Tibial artery (tissue), 4 donors: ENCODE data around the gene IL17RA.

Experiments used
- DNase-seq, 2 donors: peaks; one replicate each; pipeline ENCODE4 v3.0.0-alpha.2; 2019
- H3K27ac ChIP-seq, 2 donors: fragments of 200-600 bp; sonication (generic) in 1 of 2; 1 replicate in 1 of 2; 2 replicates in 1 of 2; pipeline ENCODE4 v1.5.1; 2018 to 2019; ENCODE audit warnings: mild to moderate bottlenecking in 1 of 2
- H3K27me3 ChIP-seq, 2 donors: fragments of 200-600 bp; sonication (generic) in 1 of 2; one replicate each; pipeline versions ENCODE4 v1.5.1 to v1.6.0; 2016 to 2019
- H3K36me3 ChIP-seq, 3 donors: fragments of 200-600 bp; sonication (generic) in 2 of 3; one replicate each; pipeline ENCODE4 v1.5.1; 2016 to 2019; ENCODE audit warnings: mild to moderate bottlenecking in 2 of 3
- H3K4me1 ChIP-seq, 4 donors: fragments of 200-600 bp; sonication (generic) in 2 of 4; 1 replicate in 3 of 4; 2 replicates in 1 of 4; pipeline ENCODE4 v1.5.1; 2016 to 2019
- H3K4me3 ChIP-seq, 2 donors: fragments of 200-600 bp; sonication (generic) in 1 of 2; 1 replicate in 1 of 2; 2 replicates in 1 of 2; pipeline ENCODE4 v1.5.1; 2018 to 2019; ENCODE audit warnings: mild to moderate bottlenecking in 2 of 2
- H3K9me3 ChIP-seq, 3 donors: fragments of 200-600 bp; sonication (generic) in 1 of 3; one replicate each; pipeline ENCODE4 v1.5.1; 2016 to 2019
- intact Hi-C: fragments of 100-400 bp; cut with DNase I; formaldehyde crosslinking; loops from one replicate; pipeline ENCODE4 v1.15.0; 2023; ENCODE audit warnings: low total_unique reads
- TF ChIP-seq, protein P1 (sequence below), 2 experiments: fragments of 200-600 bp in 1 of 2; fragments of 450-650 bp in 1 of 2; IDR thresholded peaks; one replicate each; pipeline ENCODE4 v1.5.1; 2017 to 2019; ENCODE audit warnings: antibody characterized with exemption in 2 of 2, mild to moderate bottlenecking in 1 of 2, moderate library complexity in 1 of 2

Gene IL17RA

DNA sequence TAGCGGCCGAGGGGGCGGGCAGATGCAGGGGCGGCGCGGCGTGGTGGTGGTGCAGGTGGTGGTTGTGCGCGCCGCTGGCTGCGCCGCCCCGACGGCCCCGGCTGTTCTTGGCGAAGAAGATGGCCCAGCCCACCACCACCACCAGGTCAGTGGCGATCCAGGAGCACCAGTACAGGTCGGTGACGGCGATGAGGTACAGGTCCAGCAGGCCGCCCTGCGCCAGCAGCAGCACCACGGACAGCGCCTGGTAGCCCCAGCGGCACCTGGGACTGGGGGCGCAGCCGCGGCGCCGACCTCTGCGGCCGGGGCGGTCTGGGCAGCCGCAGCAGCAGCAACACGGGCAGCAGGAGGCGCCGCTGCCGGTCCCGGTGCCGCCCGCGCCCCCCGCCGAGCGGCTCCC, 35.5 kb downstream of the IL17RA start:
- no peak overlapping the region for H3K27ac ChIP-seq
- no peak for DNase-seq
- H3K27me3 ChIP-seq, result peaks cover 0 to 50% of the 10 kb centered on the region in 2 donors
- H3K36me3 ChIP-seq, result no peaks in the 10 kb centered on the region
- peak overlapping the region; percentile 48 to 59 for H3K4me3 ChIP-seq
- intact Hi-C loops, result no loop called here
- no peaks in the 10 kb centered on the region for H3K9me3 ChIP-seq
- TF ChIP-seq, protein P1, sequence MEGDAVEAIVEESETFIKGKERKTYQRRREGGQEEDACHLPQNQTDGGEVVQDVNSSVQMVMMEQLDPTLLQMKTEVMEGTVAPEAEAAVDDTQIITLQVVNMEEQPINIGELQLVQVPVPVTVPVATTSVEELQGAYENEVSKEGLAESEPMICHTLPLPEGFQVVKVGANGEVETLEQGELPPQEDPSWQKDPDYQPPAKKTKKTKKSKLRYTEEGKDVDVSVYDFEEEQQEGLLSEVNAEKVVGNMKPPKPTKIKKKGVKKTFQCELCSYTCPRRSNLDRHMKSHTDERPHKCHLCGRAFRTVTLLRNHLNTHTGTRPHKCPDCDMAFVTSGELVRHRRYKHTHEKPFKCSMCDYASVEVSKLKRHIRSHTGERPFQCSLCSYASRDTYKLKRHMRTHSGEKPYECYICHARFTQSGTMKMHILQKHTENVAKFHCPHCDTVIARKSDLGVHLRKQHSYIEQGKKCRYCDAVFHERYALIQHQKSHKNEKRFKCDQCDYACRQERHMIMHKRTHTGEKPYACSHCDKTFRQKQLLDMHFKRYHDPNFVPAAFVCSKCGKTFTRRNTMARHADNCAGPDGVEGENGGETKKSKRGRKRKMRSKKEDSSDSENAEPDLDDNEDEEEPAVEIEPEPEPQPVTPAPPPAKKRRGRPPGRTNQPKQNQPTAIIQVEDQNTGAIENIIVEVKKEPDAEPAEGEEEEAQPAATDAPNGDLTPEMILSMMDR (IDR thresholded peaks at IDR 0.05), result no peak
- peaks cover 0 to 18% (median 14%) of the 10 kb centered on the region in 4 donors for H3K4me1 ChIP-seq

DNA sequence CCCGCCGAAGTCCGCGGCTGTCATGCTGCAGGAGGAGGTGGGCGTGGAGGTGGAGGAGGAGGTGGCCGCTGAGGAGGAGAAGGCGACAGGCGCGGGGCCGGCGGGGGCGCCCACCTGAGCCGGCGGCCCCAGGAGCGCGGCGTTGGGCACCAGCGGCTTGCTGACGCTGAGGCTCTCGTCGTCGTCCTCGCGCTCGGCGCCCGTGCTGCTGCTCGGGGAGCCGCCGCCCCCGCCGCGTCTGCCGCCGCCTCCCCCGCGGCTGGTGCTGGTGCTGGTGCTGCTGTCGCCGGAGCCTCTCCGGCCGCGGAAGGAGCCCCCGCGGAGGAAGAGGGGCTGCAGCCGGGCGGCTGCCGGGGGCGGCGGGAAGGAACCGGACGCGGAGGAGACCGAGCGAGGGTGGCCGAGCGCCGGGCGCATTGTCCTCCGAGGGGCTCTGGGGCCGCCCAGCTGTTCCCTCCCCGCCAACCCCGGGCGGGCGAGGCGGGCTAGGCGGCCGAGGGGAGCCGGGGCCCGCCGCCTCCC, 36.0 kb downstream of the IL17RA start:
- TF ChIP-seq, protein P1 (IDR thresholded peaks at IDR 0.05), result no peak
- no peaks in the 10 kb centered on the region for H3K36me3 ChIP-seq
- H3K4me1 ChIP-seq, result peaks cover 0 to 18% (median 14%) of the 10 kb centered on the region in 4 donors
- H3K9me3 ChIP-seq, result no peaks in the 10 kb centered on the region
- peak overlapping the region; percentile 48 to 59 for H3K4me3 ChIP-seq
- no peak overlapping the region for H3K27ac ChIP-seq
- H3K27me3 ChIP-seq, result peaks cover 0 to 50% of the 10 kb centered on the region in 2 donors
- no peak for DNase-seq
- intact Hi-C loops, result no loop called here

DNA sequence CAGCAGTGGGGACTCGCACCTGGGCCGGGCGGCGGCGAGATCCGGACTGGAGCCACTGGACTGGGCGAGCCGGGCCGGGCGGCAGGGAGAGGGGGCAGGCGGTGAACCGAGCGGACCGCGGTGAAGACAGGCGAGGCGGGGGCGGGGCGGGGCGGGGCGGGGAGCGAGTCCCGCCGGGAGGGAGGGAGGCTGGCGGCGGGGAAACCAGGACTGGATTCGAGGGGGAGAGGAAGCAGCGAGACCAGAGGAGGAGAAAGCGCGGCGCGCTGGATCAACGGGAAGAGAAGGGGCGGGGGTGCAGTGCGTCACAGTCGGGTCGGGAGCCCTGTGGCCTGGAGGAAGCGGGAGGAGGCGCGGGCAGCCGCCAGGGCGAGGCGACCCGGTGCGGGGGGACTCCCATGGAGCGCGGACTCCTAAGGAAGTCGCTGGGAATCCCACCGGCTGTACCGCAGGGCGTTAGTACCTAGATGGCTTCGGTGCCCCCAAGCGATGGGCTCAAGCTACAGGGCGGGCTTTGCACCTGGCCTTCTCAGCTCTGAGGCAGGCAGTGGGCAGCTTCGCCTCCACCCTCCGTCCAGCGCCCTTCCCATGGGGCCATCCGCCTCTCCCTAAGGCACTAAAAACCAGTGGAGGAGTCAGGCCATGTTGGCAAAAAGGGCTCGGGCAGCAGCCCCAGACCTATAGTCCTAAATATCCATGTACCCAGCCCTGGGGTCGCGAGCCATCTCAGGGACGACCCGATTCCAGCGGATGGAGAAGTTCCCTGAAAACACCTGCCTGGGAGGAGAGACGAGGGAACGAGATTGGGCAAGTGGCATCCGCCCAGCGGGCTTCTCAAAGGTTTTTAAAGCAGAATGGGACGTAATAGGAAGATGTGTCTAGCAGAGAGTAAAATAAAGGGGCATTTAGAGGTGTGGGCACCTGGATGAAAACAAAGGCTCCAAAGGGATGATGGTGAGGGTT, 36.7 kb downstream of the IL17RA start, which contains the start of gene TMEM121B:
Gene TMEM121B (minus strand): TSS at position 128 of the 963 bp plus-strand sequence. CDS start 233 bp downstream, outside the sequence.
- Histone ChIP-seq H3K36me3 (no peaks in the 10 kb centered on the region), H3K27ac (no peak within 1 kb of the TSS), H3K27me3 (peaks cover 0 to 50% of the 10 kb centered on the region in 2 donors), H3K4me3 (peak within 1 kb of the TSS; percentile 48 to 59), H3K9me3 (no peaks in the 10 kb centered on the region), H3K4me1 (peaks cover 0 to 18% (median 14%) of the 10 kb centered on the region in 4 donors)
- intact Hi-C loops, result no loop called here
- DNase-seq, result peak in 1 of 2 donors; percentile 49
- TF ChIP-seq, protein P1 (IDR thresholded peaks at IDR 0.05), result no peak

DNA sequence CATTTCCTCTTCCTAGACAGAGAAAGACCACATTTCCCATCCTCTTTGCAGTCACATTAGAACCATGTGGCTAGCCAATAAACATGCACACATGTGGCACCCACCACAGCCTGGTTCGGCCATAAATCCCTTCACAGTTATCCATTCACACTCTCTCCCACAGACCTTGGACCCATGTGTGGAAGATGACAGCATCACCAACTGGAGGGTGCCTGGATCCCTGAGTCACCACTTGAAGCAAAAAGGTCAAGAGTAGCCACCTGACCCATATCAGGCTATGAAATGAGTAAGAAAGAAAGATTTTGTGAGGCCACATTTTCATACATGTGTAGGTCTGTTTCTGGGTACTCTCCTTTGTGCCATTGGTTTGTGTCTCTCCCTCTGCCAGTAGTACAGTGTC, 45.4 kb downstream of the IL17RA start:
- H3K27me3 ChIP-seq, result no peaks in the 10 kb centered on the region
- intact Hi-C loops, result no loop called here
- H3K4me1 ChIP-seq, result no peaks in the 10 kb centered on the region
- no peak overlapping the region for H3K27ac ChIP-seq
- no peak overlapping the region for H3K4me3 ChIP-seq
- H3K36me3 ChIP-seq, result peaks cover 0 to 8% (median 6%) of the 10 kb centered on the region in 3 donors
- H3K9me3 ChIP-seq, result no peaks in the 10 kb centered on the region
- no peak for DNase-seq
- TF ChIP-seq, protein P1 (IDR thresholded peaks at IDR 0.05), result no peak

DNA sequence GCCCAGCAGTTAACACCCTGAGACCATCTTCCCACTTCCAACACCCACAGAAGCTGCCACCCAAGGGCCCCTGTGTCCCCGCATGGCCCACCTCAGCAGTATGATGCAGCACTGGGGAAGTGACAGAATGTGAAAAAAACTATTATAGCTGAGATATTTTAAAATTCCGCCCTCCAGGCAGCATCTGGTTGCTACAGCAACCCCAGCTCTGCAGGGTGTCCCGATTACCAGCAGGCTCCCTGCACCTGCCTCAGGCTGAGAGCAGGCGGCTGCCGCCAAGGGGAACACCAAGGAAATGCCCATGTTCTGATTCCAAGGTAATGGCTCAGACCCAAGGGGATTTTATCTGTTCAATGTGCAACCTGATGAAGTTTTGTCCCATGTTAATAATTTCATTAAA, 46.9 kb downstream of the IL17RA start:
- no peak overlapping the region for H3K4me3 ChIP-seq
- no peak for DNase-seq
- peaks cover 0 to 16% (median 6%) of the 10 kb centered on the region in 3 donors for H3K36me3 ChIP-seq
- H3K9me3 ChIP-seq, result no peaks in the 10 kb centered on the region
- no peaks in the 10 kb centered on the region for H3K4me1 ChIP-seq
- no peak overlapping the region for H3K27ac ChIP-seq
- H3K27me3 ChIP-seq, result no peaks in the 10 kb centered on the region
- intact Hi-C loops, result no loop called here
- TF ChIP-seq, protein P1 (IDR thresholded peaks at IDR 0.05), result no peak
